GM12878 (cell line): Measurements from ENCODE around the gene GABPB2. TPM values are rescaled to one million over a fixed set of nuclear protein-coding genes. Genes with fewer than 3 reads are reported as not detected.

Source experiments
- BACH1 ChIP-seq: fragments of 450-650 bp; IDR thresholded peaks from 2 replicates; pipeline ENCODE4 v1.6.1; 2017; ENCODE audit warnings: mild to moderate bottlenecking, borderline replicate concordance
- BCL11A ChIP-seq: IDR thresholded peaks from 2 replicates; pipeline ENCODE4 v1.6.1; 2011; ENCODE audit warnings: low read depth, low read length
- BHLHE40 ChIP-seq, 2 experiments: fragments of 450-650 bp in 1 of 2; IDR thresholded peaks; 2 replicates each; pipeline ENCODE4 v1.6.1; 2011 to 2017; ENCODE audit warnings: low read depth in 2 of 2, borderline replicate concordance in 1 of 2, improper control_type of control experiment in 1 of 2, low read length in 1 of 2, mild to moderate bottlenecking in 1 of 2
- CREM ChIP-seq: IDR thresholded peaks from 2 replicates; pipeline ENCODE4 v1.6.1; 2014; ENCODE audit warnings: antibody characterized with exemption, low read depth
- EGR1 ChIP-seq, 2 experiments: IDR thresholded peaks; 1 replicate in 1 of 2; 2 replicates in 1 of 2; pipeline ENCODE4 v1.6.1; 2011 to 2012; ENCODE audit warnings: low read depth in 2 of 2, low read length in 2 of 2, borderline replicate concordance in 1 of 2, mild to moderate bottlenecking in 1 of 2, moderate library complexity in 1 of 2
- FOS ChIP-seq: IDR thresholded peaks from 3 replicates; pipeline ENCODE4 v1.6.1; 2011; ENCODE audit warnings: borderline replicate concordance; ENCODE audit not compliant: insufficient read length; ENCODE audit errors: extremely low read depth
- GABPA ChIP-seq: IDR thresholded peaks from 2 replicates; pipeline ENCODE4 v1.6.1; 2014; ENCODE audit warnings: antibody characterized with exemption, low read depth, mild to moderate bottlenecking, inconsistent platforms
- HDAC6 ChIP-seq: fragments of 200-600 bp; sonication (generic); IDR thresholded peaks from one replicate; pipeline ENCODE4 v1.8.0; 2017; ENCODE audit warnings: antibody characterized with exemption; ENCODE audit not compliant: unreplicated experiment
- MEF2A ChIP-seq: IDR thresholded peaks from 2 replicates; pipeline ENCODE4 v1.6.1; 2011; ENCODE audit warnings: low read depth, mild to moderate bottlenecking, low read length, moderate library complexity; ENCODE audit not compliant: insufficient read depth
- MTA3 ChIP-seq: IDR thresholded peaks from 2 replicates; pipeline ENCODE4 v1.6.1; 2012; ENCODE audit warnings: low read length, inconsistent platforms, borderline replicate concordance
- NFIC ChIP-seq: IDR thresholded peaks from 2 replicates; pipeline ENCODE4 v1.6.1; 2012; ENCODE audit warnings: low read depth, mild to moderate bottlenecking, inconsistent platforms, low read length, moderate library complexity
- NRF1 ChIP-seq: conservative IDR thresholded peaks from 2 replicates; pipeline ENCODE4 v1.6.1; 2011; ENCODE audit warnings: mild to moderate bottlenecking, low read depth, low read length, improper control_type of control experiment
- PRDM15 ChIP-seq: fragments of 450-650 bp; formaldehyde crosslinking; IDR thresholded peaks from 2 replicates; pipeline ENCODE4 v1.4.0; 2020; ENCODE audit warnings: mild to moderate bottlenecking, moderate library complexity
- RAD51 ChIP-seq: fragments of 450-650 bp; IDR thresholded peaks from 2 replicates; pipeline ENCODE4 v1.6.1; 2016; ENCODE audit warnings: moderate library complexity, mild to moderate bottlenecking, inconsistent platforms
- SMARCA5 ChIP-seq: fragments of 450-650 bp; IDR thresholded peaks from 2 replicates; pipeline ENCODE4 v1.6.1; 2017; ENCODE audit warnings: mild to moderate bottlenecking
- SRF ChIP-seq, 2 experiments: IDR thresholded peaks; 2 replicates each; pipeline ENCODE4 v1.6.1; 2011; ENCODE audit warnings: low read depth in 2 of 2, low read length in 2 of 2, mild to moderate bottlenecking in 1 of 2, moderate library complexity in 1 of 2
- ZBED1 ChIP-seq: IDR thresholded peaks from 2 replicates; pipeline ENCODE4 v1.6.1; 2016; ENCODE audit warnings: borderline replicate concordance
- ZNF207 ChIP-seq: fragments of 450-650 bp; IDR thresholded peaks from 2 replicates; pipeline ENCODE4 v1.6.1; 2014; ENCODE audit warnings: antibody characterized with exemption, mild to moderate bottlenecking, borderline replicate concordance
- ZNF384 ChIP-seq: IDR thresholded peaks from 2 replicates; pipeline ENCODE4 v1.6.1; 2012; ENCODE audit warnings: low read depth, mild to moderate bottlenecking, low read length, improper control_type of control experiment, borderline replicate concordance
- polyA plus RNA-seq, 11 experiments: library from polyadenylated mRNA; depleted of rRNA in 4 of 11; unstranded in 6 of 11; stranded (reverse) in 5 of 11; fragments of >200 nt; fragmentation: Nextera tagmentation in 4 of 11; fragmentation: Illumina TruSeq in 1 of 11; extraction: Ambion mirVana in 4 of 11; extraction: Trizol in 1 of 11; gene quantifications; 1 replicate in 1 of 11; 2 replicates in 10 of 11; pipeline versions ENCODE4 v1.2.1 to v1.2.3, GENCODE V29; 2011 to 2016; ENCODE audit warnings: inconsistent platforms in 2 of 11, missing spikeins in 2 of 11, low read depth in 1 of 11
- total RNA-seq, 4 experiments: library from RNA; depleted of rRNA in 3 of 4; stranded (reverse); fragments of >200 nt in 3 of 4; fragmentation: Illumina TruSeq in 1 of 4; extraction: Trizol in 1 of 4; gene quantifications; 2 replicates each; pipeline versions ENCODE4 v1.2.1 to v1.2.3, GENCODE V29; 2013 to 2021
- TF ChIP-seq, protein P1 (sequence below): fragments of 450-650 bp; IDR thresholded peaks from 2 replicates; pipeline ENCODE4 v1.6.1; 2017; ENCODE audit warnings: mild to moderate bottlenecking
- TF ChIP-seq, protein P2 (sequence below): fragments of 450-650 bp; IDR thresholded peaks from 2 replicates; pipeline ENCODE4 v1.6.1; 2018; ENCODE audit warnings: borderline replicate concordance, mild to moderate bottlenecking; ENCODE audit not compliant: partially characterized antibody

GABPB2 gene
- total and polyA plus RNA-seq, 10 of the 15 experiments (the other 5 are each of a cell fraction or from before 2014, with no cell fraction given): 2.3 to 10.5 (median 6.9) TPM

DNA sequence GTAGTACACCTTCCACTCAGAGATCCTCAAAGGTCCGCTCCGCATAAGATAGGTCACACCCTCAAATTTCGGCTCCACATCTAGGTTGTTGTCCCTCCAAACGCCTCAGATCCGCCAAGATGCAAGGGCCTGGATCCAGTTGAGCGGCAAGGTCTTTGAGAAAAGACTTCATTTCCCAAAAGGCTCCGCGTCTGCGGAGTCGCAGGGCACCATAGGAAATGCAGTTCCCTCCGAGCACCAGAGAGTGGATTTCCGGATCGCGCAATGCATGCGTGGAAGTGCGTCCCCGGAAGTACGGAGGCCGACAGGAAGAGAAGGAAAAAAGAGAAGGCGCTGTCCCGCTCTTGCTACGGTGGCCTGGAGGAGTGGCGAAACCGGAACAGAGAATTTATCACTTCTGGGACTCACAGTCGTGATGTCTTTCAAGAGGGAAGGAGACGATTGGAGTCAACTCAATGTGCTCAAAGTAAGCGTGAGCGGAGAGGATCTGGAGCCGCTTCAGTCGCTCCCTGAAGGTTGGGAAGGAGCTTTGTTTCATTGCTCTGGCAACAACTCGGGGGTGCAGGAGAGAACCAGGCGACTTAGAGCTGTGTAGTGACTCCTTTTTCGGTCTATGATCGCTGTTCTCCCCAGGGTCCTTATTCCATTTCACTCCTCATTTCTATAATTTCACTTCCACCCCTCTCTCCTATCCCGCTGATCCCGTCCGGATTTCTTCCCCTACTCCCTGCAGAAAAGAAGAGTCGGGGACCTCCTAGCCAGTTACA is 95.4 kb downstream of the GABPB2 start, which contains the start of the genes LYSMD1 and SCNM1 (continued):
- TF ChIP-seq, protein P1, sequence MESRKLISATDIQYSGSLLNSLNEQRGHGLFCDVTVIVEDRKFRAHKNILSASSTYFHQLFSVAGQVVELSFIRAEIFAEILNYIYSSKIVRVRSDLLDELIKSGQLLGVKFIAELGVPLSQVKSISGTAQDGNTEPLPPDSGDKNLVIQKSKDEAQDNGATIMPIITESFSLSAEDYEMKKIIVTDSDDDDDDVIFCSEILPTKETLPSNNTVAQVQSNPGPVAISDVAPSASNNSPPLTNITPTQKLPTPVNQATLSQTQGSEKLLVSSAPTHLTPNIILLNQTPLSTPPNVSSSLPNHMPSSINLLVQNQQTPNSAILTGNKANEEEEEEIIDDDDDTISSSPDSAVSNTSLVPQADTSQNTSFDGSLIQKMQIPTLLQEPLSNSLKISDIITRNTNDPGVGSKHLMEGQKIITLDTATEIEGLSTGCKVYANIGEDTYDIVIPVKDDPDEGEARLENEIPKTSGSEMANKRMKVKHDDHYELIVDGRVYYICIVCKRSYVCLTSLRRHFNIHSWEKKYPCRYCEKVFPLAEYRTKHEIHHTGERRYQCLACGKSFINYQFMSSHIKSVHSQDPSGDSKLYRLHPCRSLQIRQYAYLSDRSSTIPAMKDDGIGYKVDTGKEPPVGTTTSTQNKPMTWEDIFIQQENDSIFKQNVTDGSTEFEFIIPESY: 0 out of 2 replicates have a peak, but pooled peaks have one; percentile 35
- TF ChIP-seq NFIC: 0 out of 2 replicates have a peak, but pooled peaks have one; percentile 55
- no peak for TF ChIP-seq MTA3
- TF ChIP-seq ZBED1: peak; percentile 79; the same call in 1 of the 2 replicates
- TF ChIP-seq SRF (IDR thresholded peaks at IDR 0.05; ENCODE audit: low read depth in 2 of 2, low read length in 2 of 2): peak in 1 of 2 experiments; percentile 56; a peak in 2 of 4 replicates
- TF ChIP-seq ZNF384: peak; percentile 92
- TF ChIP-seq CREM: peak; percentile 98
- no peak for TF ChIP-seq HDAC6
- TF ChIP-seq BCL11A: no peak
- TF ChIP-seq RAD51: no peak; the same call in 1 of the 2 replicates
- peak; percentile 96 for TF ChIP-seq GABPA
- TF ChIP-seq PRDM15 (CRISPR knock-in tag): no peak
- peak; percentile 70; the same call in 1 of the 2 replicates for TF ChIP-seq BACH1
- TF ChIP-seq EGR1 (IDR thresholded peaks at IDR 0.05; ENCODE audit: borderline replicate concordance in 1 of 2, low read depth in 2 of 2, low read length in 2 of 2): 0 out of 3 replicates have a peak, but pooled peaks of 1 of the 2 experiments have one; percentile 25
- peak; percentile 96; the same call in 1 of the 2 replicates for TF ChIP-seq ZNF207
- TF ChIP-seq SMARCA5: peak; percentile 34; the same call in 1 of the 2 replicates
- TF ChIP-seq, protein P2, sequence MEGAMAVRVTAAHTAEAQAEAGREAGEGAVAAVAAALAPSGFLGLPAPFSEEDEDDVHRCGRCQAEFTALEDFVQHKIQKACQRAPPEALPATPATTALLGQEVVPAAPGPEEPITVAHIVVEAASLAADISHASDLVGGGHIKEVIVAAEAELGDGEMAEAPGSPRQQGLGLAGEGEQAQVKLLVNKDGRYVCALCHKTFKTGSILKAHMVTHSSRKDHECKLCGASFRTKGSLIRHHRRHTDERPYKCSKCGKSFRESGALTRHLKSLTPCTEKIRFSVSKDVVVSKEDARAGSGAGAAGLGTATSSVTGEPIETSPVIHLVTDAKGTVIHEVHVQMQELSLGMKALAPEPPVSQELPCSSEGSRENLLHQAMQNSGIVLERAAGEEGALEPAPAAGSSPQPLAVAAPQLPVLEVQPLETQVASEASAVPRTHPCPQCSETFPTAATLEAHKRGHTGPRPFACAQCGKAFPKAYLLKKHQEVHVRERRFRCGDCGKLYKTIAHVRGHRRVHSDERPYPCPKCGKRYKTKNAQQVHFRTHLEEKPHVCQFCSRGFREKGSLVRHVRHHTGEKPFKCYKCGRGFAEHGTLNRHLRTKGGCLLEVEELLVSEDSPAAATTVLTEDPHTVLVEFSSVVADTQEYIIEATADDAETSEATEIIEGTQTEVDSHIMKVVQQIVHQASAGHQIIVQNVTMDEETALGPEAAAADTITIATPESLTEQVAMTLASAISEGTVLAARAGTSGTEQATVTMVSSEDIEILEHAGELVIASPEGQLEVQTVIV: peak; percentile 94
- TF ChIP-seq FOS: no peak
- no peak for TF ChIP-seq NRF1
- peak; percentile 44; the same call in 1 of the 2 replicates for TF ChIP-seq MEF2A
- peak; percentile 23 to 34; a peak in 2 of 4 replicates for TF ChIP-seq BHLHE40 (IDR thresholded peaks at IDR 0.05; ENCODE audit: borderline replicate concordance in 1 of 2, low read depth in 2 of 2, low read length in 1 of 2)
